Endothelial cell of coronary artery (primary cell): ENCODE results near the gene ALAS1. TPM values are rescaled to one million over a fixed set of nuclear protein-coding genes. Genes with fewer than 3 reads are reported as not detected.

Experiments
- total RNA-seq: library from RNA; depleted of rRNA; stranded (reverse); fragments of >200 nt; gene quantifications from 2 replicates; pipeline ENCODE4 v1.2.3, GENCODE V29; 2014

Gene ALAS1
- total RNA-seq: 33.1 and 46.7 TPM in 2 replicates

GRCh38 chr3:52197842-52198625, at the start of gene ALAS1:
ALAS1 (plus strand) TSS chr3:52198160; CDS start chr3:52199242, 1,082 bp downstream.

GRCh38 chr3:52154135-52155094, 43.5 kb upstream of the ALAS1 start, which contains the start of gene POC1A:
POC1A (minus strand) TSS chr3:52154423; CDS start chr3:52154372, 51 bp downstream.

GRCh38 chr3:52225452-52226228, 27.7 kb downstream of the ALAS1 start, which contains the start of gene TLR9:
TLR9 (minus strand) TSS chr3:52225645; CDS start chr3:52225529, 116 bp downstream.

GRCh38 chr3:52238761-52239701, 41.1 kb downstream of the ALAS1 start, which contains the start of gene TWF2:
TWF2 (minus strand) TSS chr3:52239158; CDS start chr3:52239016, 142 bp downstream.

GRCh38 chr3:52245322-52246263, 47.6 kb downstream of the ALAS1 start, which contains the start of gene PPM1M:
PPM1M (plus strand) TSS chr3:52245759; CDS start chr3:52245825, 66 bp downstream.

Other genes starting within 250 kb of the ALAS1 start
- under 0.01 and 0.09 TPM in 2 replicates for gene GPR62, start 242.8 kb upstream of the ALAS1 start, total RNA-seq
- 18.9 and 22.4 TPM in 2 replicates for gene PCBP4, start 230.7 kb upstream of the ALAS1 start, total RNA-seq
- 7.9 and 10.3 TPM in 2 replicates for gene ABHD14B, start 224.1 kb upstream of the ALAS1 start, total RNA-seq
- 4.3 and 5.1 TPM in 2 replicates for gene ABHD14A, start 223.1 kb upstream of the ALAS1 start, total RNA-seq
- 18.0 and 18.8 TPM in 2 replicates for gene ACY1, start 214.6 kb upstream of the ALAS1 start, total RNA-seq
- 1,227 and 1,287 TPM in 2 replicates for gene RPL29, start 202.3 kb upstream of the ALAS1 start, total RNA-seq
- gene DUSP7, start 141.6 kb upstream of the ALAS1 start, total RNA-seq: 8.4 and 10.1 TPM in 2 replicates
- 6.8 and 13.2 TPM in 2 replicates for gene POC1A, start 43.7 kb upstream of the ALAS1 start, total RNA-seq
- not detected in 2 replicates for gene TLR9, start 27.5 kb downstream of the ALAS1 start, total RNA-seq
- 114 and 139 TPM in 2 replicates for gene TWF2, start 41.0 kb downstream of the ALAS1 start, total RNA-seq
- 9.2 and 14.9 TPM in 2 replicates for gene PPM1M, start 47.6 kb downstream of the ALAS1 start, total RNA-seq
- 70.3 and 83.1 TPM in 2 replicates for gene WDR82, start 80.5 kb downstream of the ALAS1 start, total RNA-seq
- gene GLYCTK, start 89.7 kb downstream of the ALAS1 start, total RNA-seq: 11.0 and 21.1 TPM in 2 replicates
- gene DNAH1, start 118.2 kb downstream of the ALAS1 start, total RNA-seq: 1.8 and 5.2 TPM in 2 replicates
- gene BAP1, start 211.8 kb downstream of the ALAS1 start, total RNA-seq: 67.0 and 70.7 TPM in 2 replicates
- 2.3 and 3.2 TPM in 2 replicates for gene PHF7, start 212.5 kb downstream of the ALAS1 start, total RNA-seq
- 27.2 and 32.0 TPM in 2 replicates for gene SEMA3G, start 246.9 kb downstream of the ALAS1 start, total RNA-seq